GM19324 (cell line): ENCODE data around the gene SMIM28.

Source experiments
- ATAC-seq: cut with Tn5 transposase; IDR thresholded peaks from one replicate; pipeline ENCODE4 v1.9.1; 2021; ENCODE audit warnings: mild to moderate bottlenecking, moderate library complexity; ENCODE audit not compliant: unreplicated experiment, low FRiP score

Gene SMIM28

GRCh38 chr6:138372711-138373463, 4.8 kb upstream of the SMIM28 start:
- ATAC-seq = no peak

GRCh38 chr6:138374230-138374629, 3.5 kb upstream of the SMIM28 start:
- ATAC-seq = no peak

- no peak for ATAC-seq
Observed at GRCh38 chr6:138374815-138375214, 2.9 kb upstream of the SMIM28 start.

GRCh38 chr6:138377042-138377441, 663 bp upstream of the SMIM28 start:
- ATAC-seq = no peak

- ATAC-seq = no peak
Observed at GRCh38 chr6:138378463-138378862, 758 bp downstream of the SMIM28 start.

- ATAC-seq = no peak
Observed at GRCh38 chr6:138382498-138383265, 5.0 kb downstream of the SMIM28 start.

GRCh38 chr6:138383776-138384175, 6.1 kb downstream of the SMIM28 start:
- no peak for ATAC-seq

- ATAC-seq = no peak
Observed at GRCh38 chr6:138386897-138387296, 9.2 kb downstream of the SMIM28 start.

- ATAC-seq = no peak
Observed at GRCh38 chr6:138387577-138388368, 10.1 kb downstream of the SMIM28 start.

GRCh38 chr6:138389551-138389950, 11.8 kb downstream of the SMIM28 start:
- no peak for ATAC-seq

GRCh38 chr6:138393871-138394783, 16.4 kb downstream of the SMIM28 start:
- no peak for ATAC-seq

GRCh38 chr6:138396709-138397108, 19.0 kb downstream of the SMIM28 start:
- ATAC-seq = no peak

GRCh38 chr6:138397128-138398122, 19.7 kb downstream of the SMIM28 start:
- ATAC-seq = no peak

GRCh38 chr6:138400326-138400725, 22.6 kb downstream of the SMIM28 start:
- no peak for ATAC-seq

- no peak for ATAC-seq
Observed at GRCh38 chr6:138401960-138402837, 24.5 kb downstream of the SMIM28 start.

GRCh38 chr6:138402838-138403187, 25.1 kb downstream of the SMIM28 start:
- ATAC-seq = no peak

- ATAC-seq = peak; percentile 6
Observed at GRCh38 chr6:138403324-138403800, 25.7 kb downstream of the SMIM28 start.
